Psoas muscle (tissue), 8 donors: ENCODE results near the gene PTH1R. TPM values are rescaled to one million over a fixed set of nuclear protein-coding genes. Genes with fewer than 3 reads are reported as not detected.

Source experiments
- ATAC-seq, 4 donors: fragments of 200-7000 bp; cut with Tn5 transposase; one replicate each; pipeline ENCODE4 v1.9.1; 2020; ENCODE audit warnings: moderate library complexity in 3 of 4, mild to moderate bottlenecking in 2 of 4
- DNase-seq, 2 donors: peaks; one replicate each; pipeline ENCODE4 v3.0.0-alpha.2; 2020
- H3K27ac ChIP-seq: fragments of 200-600 bp; one replicate; pipeline ENCODE4 v1.8.0; 2022
- H3K27me3 ChIP-seq, 3 donors: fragments of 200-600 bp in 1 of 3; one replicate each; pipeline versions ENCODE4 v1.6.1 to v1.8.0; 2013 to 2022; ENCODE audit warnings: low read length in 2 of 3, mild to moderate bottlenecking in 2 of 3, moderate library complexity in 1 of 3; ENCODE audit not compliant: insufficient read depth in 3 of 3
- H3K36me3 ChIP-seq, 2 donors: fragments of 200-600 bp in 1 of 2; one replicate each; pipeline versions ENCODE4 v1.6.1 to v1.8.0; 2013 to 2022; ENCODE audit warnings: low read depth in 1 of 2, mild to moderate bottlenecking in 1 of 2, moderate library complexity in 1 of 2; ENCODE audit not compliant: insufficient read depth in 1 of 2
- H3K4me1 ChIP-seq: fragments of 200-600 bp; one replicate; pipeline ENCODE4 v1.8.0; 2022
- H3K4me3 ChIP-seq: fragments of 200-600 bp; one replicate; pipeline ENCODE4 v1.8.0; 2022; ENCODE audit warnings: mild to moderate bottlenecking
- H3K9me3 ChIP-seq: fragments of 200-600 bp; one replicate; pipeline ENCODE4 v1.8.0; 2022
- CTCF ChIP-seq: fragments of 200-600 bp; IDR thresholded peaks from one replicate; pipeline ENCODE4 v1.8.0; 2022; ENCODE audit warnings: antibody characterized with exemption
- WGBS, 3 donors: extraction: QIAGEN DNeasy Blood & Tissue Kit; methylation state at CpG; one replicate each; pipeline versions ENCODE4 v1.1.6 to v1.1.7; 2013; 5-methylcytosine and 5-hydroxymethylcytosine counted together
- intact Hi-C, 2 donors: fragments of 100-400 bp; cut with DNase I; formaldehyde crosslinking; loops; one replicate each; pipeline versions ENCODE4 v1.11.0 to v1.14.2; 2022
- polyA plus RNA-seq, 3 donors: library from polyadenylated mRNA; stranded (reverse); fragments of 200-250 nt; gene quantifications; one replicate each; pipeline ENCODE4 v1.2.3, GENCODE V29; 2013
- total RNA-seq, 4 donors: library from RNA; stranded (reverse); fragmentation: NEBNext Ultra II Directional in 2 of 4; extraction: Animal tissue kit (Norgen Biotek cat#: 25700) in 2 of 4; gene quantifications; one replicate each; pipeline versions ENCODE4 v1.2.1 to v1.2.4, GENCODE V29; 2021 to 2023
- donor health status: healthy with polysubstance abuse.
- donor health status: DM: no; HTN: no; CAD: no; lungs with moderate emphysema.
- donor health status: Bipolar disorder and iron deficiency.
- donor health status: healthy.
- donor health status: DM: yes; HTN: yes; CAD: no.
- donor health status: DM: no; HTN: no; CAD: no.
- donor health status: DM: no; HTN: no; CAD: no.
- donor health status: DM: yes; HTN: yes; CAD: no.

The PTH1R gene
- total and polyA plus RNA-seq, 7 donors = 1.1 to 5.9 (median 4.2) TPM

GRCh38 chr3:46927718-46928073 is 50.2 kb downstream of the PTH1R start:
- Histone ChIP-seq H3K27me3 (no peaks in the 10 kb centered on the region), H3K4me3 (no peak overlapping the region), H3K36me3 (peaks cover 2 to 27% of the 10 kb centered on the region in 2 donors), H3K4me1 (peaks cover 84% of the 10 kb centered on the region), H3K27ac (peak overlapping the region; percentile 95), H3K9me3 (no peaks in the 10 kb centered on the region)
- DNase-seq = peak in 1 of 2 donors; percentile 11
- intact Hi-C loops = loop anchor here in 1 of 2 donors (5.0 to 10.0 kb wide), 3 partner anchors 50 to 397 kb away; partner anchors contain the start of genes CCDC12, NBEAL2 and SETD2
- no peak for ATAC-seq
- no peak for TF ChIP-seq CTCF
- 89 to 93% (median 90%) methylated on average over 6 of the region's 6 CpGs for WGBS, 3 donors

- TF ChIP-seq CTCF = no peak
- 84 to 100% (median 93%) methylated on average over 1 of the region's 1 CpG for WGBS, 3 donors
- peak overlapping the region; percentile 95 for H3K27ac ChIP-seq
- H3K27me3 ChIP-seq = no peaks in the 10 kb centered on the region
- H3K4me1 ChIP-seq = peaks cover 90% of the 10 kb centered on the region
- H3K4me3 ChIP-seq = no peak overlapping the region
- ATAC-seq (no peak), DNase-seq (no peak)
- intact Hi-C loops = loop anchor here in 1 of 2 donors (5.0 to 10.0 kb wide), 3 partner anchors 49 to 397 kb away; partner anchors contain the start of genes CCDC12, NBEAL2 and SETD2
- peaks cover 0 to 21% of the 10 kb centered on the region in 2 donors for H3K36me3 ChIP-seq
- H3K9me3 ChIP-seq = no peaks in the 10 kb centered on the region
Observed at GRCh38 chr3:46928282-46928681, 50.8 kb downstream of the PTH1R start.

- no peaks in the 10 kb centered on the region for H3K27me3 ChIP-seq
- TF ChIP-seq CTCF = no peak
- peak overlapping the region; percentile 95 for H3K27ac ChIP-seq
- no peak overlapping the region for H3K4me3 ChIP-seq
- peak; percentile 70 to 74 (median 71) for ATAC-seq
- intact Hi-C loops = loop anchor here in 1 of 2 donors (5.0 to 10.0 kb wide), 3 partner anchors 48 to 395 kb away; partner anchors contain the start of genes CCDC12, NBEAL2 and SETD2
- WGBS, 3 donors = 25 to 34% (median 32%) methylated on average over 2 of the region's 2 CpGs
- H3K9me3 ChIP-seq = no peaks in the 10 kb centered on the region
- H3K4me1 ChIP-seq = peaks cover 96% of the 10 kb centered on the region
- peaks cover 0 to 11% of the 10 kb centered on the region in 2 donors for H3K36me3 ChIP-seq
- peak; percentile 58 to 86 for DNase-seq
Observed at GRCh38 chr3:46929324-46929723, 51.8 kb downstream of the PTH1R start.

GRCh38 chr3:46930166-46930944 is 52.8 kb downstream of the PTH1R start:
- peaks cover 100% of the 10 kb centered on the region for H3K4me1 ChIP-seq
- no peak overlapping the region for H3K4me3 ChIP-seq
- ATAC-seq = no peak
- no peak for TF ChIP-seq CTCF
- 55 to 59% (median 55%) methylated on average over 9 of the region's 9 CpGs for WGBS, 3 donors
- H3K27ac ChIP-seq = peak overlapping the region; percentile 95
- peak in 1 of 2 donors; percentile 50 for DNase-seq
- no peaks in the 10 kb centered on the region for H3K9me3 ChIP-seq
- H3K27me3 ChIP-seq = no peaks in the 10 kb centered on the region
- intact Hi-C loops = no loop called here
- peaks cover 0 to 2% of the 10 kb centered on the region in 2 donors for H3K36me3 ChIP-seq
